ENCODE measurements around the gene MACF1. TPM values are rescaled to one million over a fixed set of nuclear protein-coding genes. Genes with fewer than 3 reads are reported as not detected.

The MACF1 gene
- total RNA-seq, 1 donor from 2014 or later = 657 TPM

- Mint-ChIP-seq H3K36me3 (ENCODE audit: unreplicated experiment) (no peaks in the 10 kb centered on the region), H3K27ac (ENCODE audit: unreplicated experiment) (no peak overlapping the region), H3K4me1 (ENCODE audit: low read depth, unreplicated experiment) (peaks cover 25% of the 10 kb centered on the region), H3K4me3 (ENCODE audit: unreplicated experiment) (no peak overlapping the region), H3K9me3 (ENCODE audit: unreplicated experiment) (peaks cover 4% of the 10 kb centered on the region), H3K27me3 (ENCODE audit: unreplicated experiment) (peaks cover 7% of the 10 kb centered on the region)
- no peak for DNase-seq
- no peak for TF ChIP-seq CTCF (IDR thresholded peaks at IDR 0.05; ENCODE audit: partially characterized antibody, unreplicated experiment)
Measured at GRCh38 chr1:39214021-39214713, 9.7 kb downstream of the MACF1 start.

- no peak overlapping the region for H3K27ac Mint-ChIP-seq (ENCODE audit: unreplicated experiment)
- TF ChIP-seq CTCF (IDR thresholded peaks at IDR 0.05; ENCODE audit: partially characterized antibody, unreplicated experiment) = no peak
- DNase-seq = no peak
- H3K4me3 Mint-ChIP-seq (ENCODE audit: unreplicated experiment) = no peak overlapping the region
- peaks cover 4% of the 10 kb centered on the region for H3K9me3 Mint-ChIP-seq (ENCODE audit: unreplicated experiment)
- H3K27me3 Mint-ChIP-seq (ENCODE audit: unreplicated experiment) = peaks cover 7% of the 10 kb centered on the region
- peaks cover 25% of the 10 kb centered on the region for H3K4me1 Mint-ChIP-seq (ENCODE audit: low read depth, unreplicated experiment)
- no peaks in the 10 kb centered on the region for H3K36me3 Mint-ChIP-seq (ENCODE audit: unreplicated experiment)
Measured at GRCh38 chr1:39214714-39214997, 10.2 kb downstream of the MACF1 start.

- no peak for DNase-seq
- Mint-ChIP-seq H3K36me3 (ENCODE audit: unreplicated experiment) (no peaks in the 10 kb centered on the region), H3K9me3 (ENCODE audit: unreplicated experiment) (peaks cover 4% of the 10 kb centered on the region)
Measured at GRCh38 chr1:39214998-39215873, 10.7 kb downstream of the MACF1 start.

GRCh38 chr1:39216771-39217170 is 12.3 kb downstream of the MACF1 start:
- Mint-ChIP-seq H3K9me3 (ENCODE audit: unreplicated experiment) (peaks cover 4% of the 10 kb centered on the region), H3K4me1 (ENCODE audit: low read depth, unreplicated experiment) (peaks cover 28% of the 10 kb centered on the region), H3K27me3 (ENCODE audit: unreplicated experiment) (peaks cover 8% of the 10 kb centered on the region), H3K4me3 (ENCODE audit: unreplicated experiment) (no peak overlapping the region), H3K36me3 (ENCODE audit: unreplicated experiment) (no peaks in the 10 kb centered on the region), H3K27ac (ENCODE audit: unreplicated experiment) (no peak overlapping the region)
- no peak for DNase-seq
- no peak for TF ChIP-seq CTCF (IDR thresholded peaks at IDR 0.05; ENCODE audit: partially characterized antibody, unreplicated experiment)

More at GRCh38 chr1:39214998-39215873, 10.7 kb downstream of the MACF1 start:
- TF ChIP-seq CTCF (IDR thresholded peaks at IDR 0.05; ENCODE audit: partially characterized antibody, unreplicated experiment) = no peak
- Mint-ChIP-seq H3K4me1 (ENCODE audit: low read depth, unreplicated experiment) (peaks cover 25% of the 10 kb centered on the region), H3K27me3 (ENCODE audit: unreplicated experiment) (peaks cover 7% of the 10 kb centered on the region), H3K4me3 (ENCODE audit: unreplicated experiment) (no peak overlapping the region), H3K27ac (ENCODE audit: unreplicated experiment) (no peak overlapping the region)
